Activated CD8-positive, alpha-beta memory T cell treated with anti-CD3 and anti-CD28 coated beads, Interleukin-2, amount 10 ng/mL, durations not matched to agents 7 days and 5 days (primary cell): ENCODE measurements around the gene DLEC1. TPM values are rescaled to one million over a fixed set of nuclear protein-coding genes. Genes with fewer than 3 reads are reported as not detected.
A peak's percentile ranks its signal among the peaks of the same experiment; 100 is the strongest.

Experiments used
- ATAC-seq: fragments of 150-1000 bp; cut with Tn5 transposase; one replicate; pipeline ENCODE4 v1.10.0; 2021; ENCODE audit warnings: moderate library complexity
- CTCF ChIA-PET: fragments of 350-600 bp; sonication (Branson Sonifier 250); formaldehyde crosslinking; loops from one replicate; lab custom pipeline; 2021; ENCODE audit warnings: antibody characterized with exemption; lab: Charles Lee
- DNase-seq: peaks from one replicate; pipeline ENCODE4 v3.0.0-alpha.2; 2020
- H3K27ac Mint-ChIP-seq: one replicate; pipeline ENCODE4 v1.8.0; 2021; ENCODE audit warnings: mild to moderate bottlenecking, mixed read lengths
- H3K27me3 Mint-ChIP-seq: one replicate; pipeline ENCODE4 v1.8.0; 2021; ENCODE audit warnings: mixed read lengths
- H3K36me3 Mint-ChIP-seq: one replicate; pipeline ENCODE4 v1.8.0; 2021; ENCODE audit warnings: mild to moderate bottlenecking, mixed read lengths
- H3K4me1 Mint-ChIP-seq: one replicate; pipeline ENCODE4 v1.8.0; 2021; ENCODE audit warnings: mixed read lengths
- H3K4me3 Mint-ChIP-seq: one replicate; pipeline ENCODE4 v1.8.0; 2021; ENCODE audit warnings: mild to moderate bottlenecking, moderate library complexity, mixed read lengths
- H3K9me3 Mint-ChIP-seq: one replicate; pipeline ENCODE4 v1.8.0; 2022; ENCODE audit warnings: low read depth, mixed read lengths
- total RNA-seq, 2 experiments: library from RNA; stranded (reverse); gene quantifications; one replicate each; pipeline ENCODE4 v1.2.3, GENCODE V29; 2021

The DLEC1 gene
- total RNA-seq, 2 experiments from 2014 or later = 0.26 to 1.1 TPM

- CTCF ChIA-PET = no interaction called here
- ATAC-seq = no peak
- Mint-ChIP-seq H3K27me3 (no peaks in the 10 kb centered on the region), H3K36me3 (peaks cover 3% of the 10 kb centered on the region), H3K27ac (no peak overlapping the region), H3K9me3 (peaks cover 3% of the 10 kb centered on the region), H3K4me3 (no peak overlapping the region), H3K4me1 (peaks cover 3% of the 10 kb centered on the region)
- no peak for DNase-seq
These were observed 50.2 kb downstream of the DLEC1 start for GRCh38 chr3:38089163-38089562.

- Mint-ChIP-seq H3K4me1 (peaks cover 3% of the 10 kb centered on the region), H3K27me3 (no peaks in the 10 kb centered on the region), H3K9me3 (no peaks in the 10 kb centered on the region), H3K36me3 (no peaks in the 10 kb centered on the region), H3K4me3 (no peak overlapping the region), H3K27ac (no peak overlapping the region)
- CTCF ChIA-PET = no interaction called here
- no peak for ATAC-seq
- DNase-seq = no peak
These were observed 51.4 kb downstream of the DLEC1 start for GRCh38 chr3:38090453-38090852.

DNA sequence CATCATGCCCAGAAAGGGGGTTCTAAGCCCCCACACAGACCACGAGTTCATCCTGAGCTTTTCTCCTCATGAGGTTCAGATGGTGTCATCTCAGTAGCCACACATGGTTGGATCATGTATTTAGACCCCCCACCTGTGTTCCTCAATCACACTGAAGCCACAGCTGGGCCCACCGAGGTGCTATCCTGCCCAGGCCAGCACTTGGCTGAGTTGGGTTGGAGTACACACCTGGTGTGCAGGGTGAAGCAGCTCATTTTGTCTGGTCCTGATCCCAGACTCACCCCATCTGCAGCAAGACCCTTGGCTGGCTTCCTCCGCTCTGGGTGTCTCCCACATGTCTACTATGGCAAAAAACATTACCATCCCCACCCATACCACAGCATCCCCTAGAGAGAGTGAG, 56.0 kb downstream of the DLEC1 start:
- no peaks in the 10 kb centered on the region for H3K9me3 Mint-ChIP-seq
- CTCF ChIA-PET = interaction anchor here (1.5 kb wide), 1 partner anchor 10 kb away, joined by 3 read pairs; no protein-coding TSS in a partner anchor
- DNase-seq = no peak
- H3K36me3 Mint-ChIP-seq = no peaks in the 10 kb centered on the region
- H3K4me3 Mint-ChIP-seq = no peak overlapping the region
- ATAC-seq = no peak
- peaks cover 2% of the 10 kb centered on the region for H3K27me3 Mint-ChIP-seq
- H3K27ac Mint-ChIP-seq = no peak overlapping the region
- no peaks in the 10 kb centered on the region for H3K4me1 Mint-ChIP-seq

DNA sequence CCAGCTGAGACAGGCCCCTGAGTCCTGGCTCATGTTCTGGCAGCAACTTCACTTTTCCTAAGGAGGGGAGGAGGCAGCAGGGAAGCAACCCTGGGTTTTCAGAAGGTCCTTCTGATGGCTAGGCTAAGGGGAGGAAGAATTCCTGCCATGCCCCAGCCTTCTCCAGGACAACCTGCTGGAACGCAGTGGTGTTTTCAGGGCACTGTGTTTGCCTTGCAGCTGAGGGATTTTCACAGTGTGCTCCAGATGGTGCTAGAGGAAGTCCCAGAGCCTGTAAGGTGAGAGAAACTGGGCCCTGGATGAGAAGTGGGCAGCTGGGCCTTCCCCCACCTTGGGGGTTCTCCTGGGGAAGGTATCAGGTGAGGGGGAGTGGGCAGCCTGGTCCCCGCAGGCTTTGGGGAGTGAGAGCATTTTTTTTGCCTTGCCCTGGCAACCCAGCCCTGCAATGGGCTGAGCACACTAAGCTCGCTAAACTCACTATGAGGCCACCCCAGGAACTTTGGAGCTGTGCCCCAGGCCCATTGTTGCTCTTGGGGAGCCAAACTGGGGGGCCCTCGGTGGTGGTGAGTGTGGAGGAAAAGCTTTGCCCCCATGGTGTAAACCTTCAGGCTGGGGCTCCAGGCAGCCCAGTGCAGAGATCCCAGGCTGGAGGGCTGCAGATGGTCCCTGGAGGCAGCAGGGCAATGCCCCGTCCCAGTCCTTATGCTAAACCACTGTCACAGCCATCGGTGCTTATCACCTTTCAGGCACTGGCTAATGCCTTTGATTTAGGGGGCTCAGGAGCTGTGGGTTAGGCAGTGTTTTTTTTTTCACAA, 56.9 kb downstream of the DLEC1 start:
- H3K4me1 Mint-ChIP-seq = no peaks in the 10 kb centered on the region
- ATAC-seq (no peak), DNase-seq (no peak)
- no peak overlapping the region for H3K27ac Mint-ChIP-seq
- peaks cover 4% of the 10 kb centered on the region for H3K27me3 Mint-ChIP-seq
- H3K4me3 Mint-ChIP-seq = no peak overlapping the region
- CTCF ChIA-PET = no interaction called here
- H3K9me3 Mint-ChIP-seq = no peaks in the 10 kb centered on the region
- no peaks in the 10 kb centered on the region for H3K36me3 Mint-ChIP-seq

- CTCF ChIA-PET = interaction anchor here (0.6 kb wide), 1 partner anchor 289 kb away, joined by 3 read pairs; no protein-coding TSS in a partner anchor
- no peak overlapping the region for H3K27ac Mint-ChIP-seq
- no peak overlapping the region for H3K4me3 Mint-ChIP-seq
- H3K36me3 Mint-ChIP-seq = no peaks in the 10 kb centered on the region
- H3K27me3 Mint-ChIP-seq = peaks cover 4% of the 10 kb centered on the region
- DNase-seq (no peak), ATAC-seq (no peak)
- H3K9me3 Mint-ChIP-seq = no peaks in the 10 kb centered on the region
- H3K4me1 Mint-ChIP-seq = no peaks in the 10 kb centered on the region
These were observed 58.7 kb downstream of the DLEC1 start for GRCh38 chr3:38097446-38098375.

DNA sequence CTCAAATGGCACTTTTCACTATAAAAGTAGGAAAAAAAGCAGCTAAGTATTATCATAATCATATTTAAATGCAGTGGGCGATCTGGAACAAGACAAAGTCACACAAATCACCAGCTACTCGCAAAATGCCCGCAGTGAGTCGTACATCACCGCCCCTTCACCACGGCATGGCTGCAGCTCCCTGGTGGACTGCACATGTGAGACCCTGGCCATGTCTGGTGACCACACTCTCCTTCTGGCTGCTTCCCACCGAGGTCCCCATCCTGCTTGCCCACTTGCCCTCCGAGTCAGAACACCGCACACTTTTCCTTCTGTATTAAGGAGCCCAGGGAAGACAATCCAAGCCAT, 59.3 kb downstream of the DLEC1 start:
- H3K4me1 Mint-ChIP-seq = no peaks in the 10 kb centered on the region
- CTCF ChIA-PET = interaction anchor here (0.6 kb wide), 1 partner anchor 289 kb away, joined by 3 read pairs; no protein-coding TSS in a partner anchor
- ATAC-seq = no peak

DNA sequence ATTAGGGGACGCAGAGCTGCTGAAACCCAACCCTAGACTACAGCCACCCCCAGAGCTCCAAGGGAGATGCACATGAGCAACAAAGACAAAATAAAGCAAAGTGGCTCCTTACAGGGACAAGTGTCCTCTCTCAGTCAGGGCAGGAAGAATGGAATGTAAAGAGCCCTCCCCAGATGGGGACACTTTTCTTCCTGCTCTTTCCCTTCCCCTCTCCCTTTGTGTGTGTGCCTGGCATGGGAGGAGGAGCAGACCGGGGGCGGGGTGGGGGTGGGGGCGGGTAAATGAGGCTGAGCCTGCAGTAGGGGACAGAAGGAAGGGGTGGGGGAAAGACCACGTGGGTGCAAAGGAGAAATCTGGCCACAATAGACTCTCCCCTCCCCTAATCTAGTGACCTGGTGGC, 60.5 kb downstream of the DLEC1 start:
- Mint-ChIP-seq H3K27me3 (peaks cover 4% of the 10 kb centered on the region), H3K4me1 (no peaks in the 10 kb centered on the region), H3K27ac (no peak overlapping the region), H3K36me3 (no peaks in the 10 kb centered on the region), H3K9me3 (no peaks in the 10 kb centered on the region), H3K4me3 (no peak overlapping the region)
- ATAC-seq (no peak), DNase-seq (peak; percentile 27)
- CTCF ChIA-PET = no interaction called here

More for the DNA sequence above, 59.3 kb downstream of the DLEC1 start:
- Mint-ChIP-seq H3K27me3 (peaks cover 4% of the 10 kb centered on the region), H3K27ac (no peak overlapping the region), H3K36me3 (no peaks in the 10 kb centered on the region), H3K4me3 (no peak overlapping the region), H3K9me3 (no peaks in the 10 kb centered on the region)
- DNase-seq = no peak

- no peak overlapping the region for H3K27ac Mint-ChIP-seq
- CTCF ChIA-PET = no interaction called here
- H3K27me3 Mint-ChIP-seq = peaks cover 6% of the 10 kb centered on the region
- DNase-seq (no peak), ATAC-seq (no peak)
- peaks cover 4% of the 10 kb centered on the region for H3K36me3 Mint-ChIP-seq
- H3K4me1 Mint-ChIP-seq = no peaks in the 10 kb centered on the region
- no peak overlapping the region for H3K4me3 Mint-ChIP-seq
- peaks cover 5% of the 10 kb centered on the region for H3K9me3 Mint-ChIP-seq
These were observed 61.5 kb downstream of the DLEC1 start for GRCh38 chr3:38100498-38100897.

GRCh38 chr3:38101811-38102443, 62.9 kb downstream of the DLEC1 start:
- peaks cover 7% of the 10 kb centered on the region for H3K9me3 Mint-ChIP-seq
- CTCF ChIA-PET = no interaction called here
- no peak overlapping the region for H3K27ac Mint-ChIP-seq
- H3K36me3 Mint-ChIP-seq = peaks cover 4% of the 10 kb centered on the region
- peak; percentile 25 for DNase-seq
- H3K27me3 Mint-ChIP-seq = peaks cover 6% of the 10 kb centered on the region
- H3K4me1 Mint-ChIP-seq = no peaks in the 10 kb centered on the region
- ATAC-seq = no peak
- no peak overlapping the region for H3K4me3 Mint-ChIP-seq

DNA sequence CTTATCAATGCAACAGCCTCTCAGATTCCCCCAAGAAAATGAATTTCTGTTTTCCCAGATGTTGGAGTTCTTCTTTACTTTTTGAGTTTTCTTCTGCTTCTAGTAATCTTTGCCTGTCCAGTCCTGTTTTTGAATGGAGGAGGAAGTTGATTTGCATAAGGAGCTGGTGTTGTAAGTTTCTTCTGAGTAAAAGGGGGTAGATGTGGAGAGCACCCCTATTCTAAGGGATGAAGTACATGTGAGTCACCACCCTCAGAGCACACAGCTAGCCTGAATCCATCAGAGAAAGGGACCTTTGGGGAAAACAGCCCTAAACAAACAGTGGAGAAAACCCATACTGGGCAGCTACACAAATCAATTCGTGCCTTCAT, 63.4 kb downstream of the DLEC1 start:
- Mint-ChIP-seq H3K27ac (no peak overlapping the region), H3K36me3 (peaks cover 4% of the 10 kb centered on the region), H3K4me1 (no peaks in the 10 kb centered on the region), H3K4me3 (no peak overlapping the region), H3K9me3 (peaks cover 7% of the 10 kb centered on the region), H3K27me3 (peaks cover 6% of the 10 kb centered on the region)
- CTCF ChIA-PET = no interaction called here
- ATAC-seq (no peak), DNase-seq (no peak)

DNA sequence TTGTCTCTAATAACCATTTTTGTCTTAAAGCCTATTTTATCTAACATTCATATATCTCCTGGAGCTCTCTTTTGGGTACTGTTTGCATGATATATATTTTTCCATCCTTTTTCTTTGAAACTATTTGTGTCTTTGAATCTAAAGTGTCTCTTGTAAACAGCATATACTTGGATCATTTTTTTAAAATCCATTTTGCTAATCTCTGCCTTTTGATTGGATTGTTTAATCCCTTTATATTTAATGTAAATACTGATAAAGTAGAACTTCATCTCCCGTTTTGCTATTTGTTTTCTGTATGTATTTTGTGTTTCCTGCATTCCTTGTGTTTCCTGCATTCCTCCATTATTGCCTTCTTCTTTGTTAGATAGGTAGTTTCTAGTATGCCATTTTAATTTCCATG, 66.5 kb downstream of the DLEC1 start:
- Mint-ChIP-seq H3K27me3 (peaks cover 2% of the 10 kb centered on the region), H3K9me3 (peaks cover 7% of the 10 kb centered on the region), H3K4me1 (no peaks in the 10 kb centered on the region), H3K4me3 (no peak overlapping the region), H3K27ac (no peak overlapping the region), H3K36me3 (peaks cover 4% of the 10 kb centered on the region)
- no peak for DNase-seq
- ATAC-seq = no peak
- CTCF ChIA-PET = interaction anchor here (1.5 kb wide), 1 partner anchor 241 kb away, joined by 3 read pairs; the partner anchor contains the start of gene XYLB

DNA sequence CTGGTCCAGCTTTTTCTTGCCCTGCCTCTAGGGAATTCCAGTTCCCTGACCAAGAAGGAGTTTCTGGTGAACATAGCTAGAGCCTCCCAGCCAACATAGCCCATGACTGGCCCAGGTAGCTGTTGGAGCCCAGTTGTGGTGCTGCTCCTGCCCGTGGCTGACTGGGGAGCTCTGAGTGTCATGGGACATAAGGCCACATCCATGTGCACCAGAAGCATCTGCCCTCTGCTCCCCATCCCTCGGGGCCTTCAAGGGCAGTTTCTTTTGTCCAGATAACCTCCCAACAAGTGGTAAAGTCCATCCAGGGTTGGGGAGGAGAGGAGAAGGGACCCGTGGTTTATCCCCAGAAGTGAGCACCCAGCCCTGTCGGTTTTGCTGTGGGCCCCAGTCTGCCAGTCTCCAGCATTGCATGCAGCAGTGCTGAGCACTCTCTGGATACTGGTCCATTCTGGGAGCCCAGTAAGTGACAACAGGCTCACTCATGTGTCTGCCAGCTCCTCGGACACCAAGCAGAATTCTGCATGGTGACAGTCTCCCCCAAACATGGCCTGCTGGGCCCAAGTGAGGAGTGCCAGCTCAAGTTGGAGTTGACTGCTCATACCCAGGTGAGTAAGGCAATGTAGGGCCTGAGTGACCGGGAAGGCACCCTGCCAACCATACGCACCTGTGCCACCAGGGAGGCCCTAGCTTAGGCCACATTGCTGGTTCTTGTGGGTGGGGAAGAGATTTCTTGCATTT, 69.1 kb downstream of the DLEC1 start:
- Mint-ChIP-seq H3K36me3 (peaks cover 4% of the 10 kb centered on the region), H3K4me1 (no peaks in the 10 kb centered on the region), H3K4me3 (no peak overlapping the region), H3K9me3 (peaks cover 7% of the 10 kb centered on the region), H3K27me3 (peaks cover 2% of the 10 kb centered on the region), H3K27ac (no peak overlapping the region)
- DNase-seq = peak; percentile 37
- CTCF ChIA-PET = interaction anchor here (1.2 to 1.6 kb wide), 3 partner anchors 8 to 34 kb away, joined by 3 read pairs; no protein-coding TSS in a partner anchor
- no peak for ATAC-seq
